HuH-7.5 (cell line): ENCODE measurements around the gene PRDM15.

Source experiments
- DNase-seq: peaks from one replicate; pipeline ENCODE4 v3.0.0; 2011; ENCODE audit warnings: low spot score

Gene PRDM15

DNA sequence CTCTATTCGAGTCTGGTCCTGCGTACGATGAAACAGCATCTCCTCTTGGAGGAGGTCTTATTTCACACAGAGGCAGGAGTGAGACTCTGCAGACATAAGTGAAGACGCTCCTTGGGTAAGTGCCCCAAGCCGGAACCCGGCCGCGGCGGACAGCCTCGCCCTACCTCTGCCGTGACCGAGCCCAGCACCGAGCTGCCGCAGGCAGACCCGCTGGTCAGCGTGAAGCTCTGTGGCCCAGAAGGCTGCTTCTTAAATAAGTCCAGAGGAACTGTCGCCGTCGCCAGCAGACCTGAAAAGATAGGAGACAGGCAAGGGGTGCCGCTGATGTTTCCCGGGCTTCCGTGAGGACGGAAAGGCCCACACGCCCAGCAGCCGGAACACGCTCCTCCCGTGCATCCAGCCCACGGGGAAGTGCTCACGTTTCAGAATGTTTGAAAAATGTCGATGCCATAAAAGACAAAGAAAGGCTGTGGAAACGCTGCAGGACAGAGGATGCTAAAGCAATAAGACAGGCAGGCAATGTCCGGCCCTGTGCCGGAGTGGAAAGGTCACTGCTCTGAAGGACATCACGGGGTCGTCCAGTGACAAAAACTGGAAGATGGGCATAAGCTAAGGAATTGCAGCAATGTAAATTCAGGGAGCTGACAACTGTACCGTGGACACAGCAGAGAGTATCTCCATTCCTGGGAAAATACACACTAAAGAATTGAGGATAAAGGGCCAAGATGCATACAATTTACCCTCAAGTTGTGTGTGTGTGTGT, 28.5 kb upstream of the PRDM15 start:
- DNase-seq, result no peak

DNA sequence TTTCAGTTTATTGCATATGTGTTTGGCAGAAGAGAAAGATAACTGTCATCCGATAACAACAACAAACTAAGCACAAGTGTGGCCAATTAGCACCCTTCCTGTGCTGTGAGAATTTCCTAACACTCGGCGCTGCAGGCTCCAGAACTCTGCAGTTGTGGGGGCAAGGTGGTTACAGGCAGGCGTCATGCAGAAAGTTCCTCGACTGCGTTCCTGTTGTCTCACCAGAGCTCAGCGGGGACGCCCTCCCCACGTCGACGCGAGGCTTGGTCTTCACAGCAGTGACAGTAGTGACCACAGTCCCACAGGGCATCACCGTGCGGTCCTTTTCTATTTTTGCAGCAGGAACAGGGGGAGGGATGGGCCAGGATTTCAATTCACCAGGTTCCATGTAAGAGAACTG, 27.6 kb upstream of the PRDM15 start:
- no peak for DNase-seq

DNA sequence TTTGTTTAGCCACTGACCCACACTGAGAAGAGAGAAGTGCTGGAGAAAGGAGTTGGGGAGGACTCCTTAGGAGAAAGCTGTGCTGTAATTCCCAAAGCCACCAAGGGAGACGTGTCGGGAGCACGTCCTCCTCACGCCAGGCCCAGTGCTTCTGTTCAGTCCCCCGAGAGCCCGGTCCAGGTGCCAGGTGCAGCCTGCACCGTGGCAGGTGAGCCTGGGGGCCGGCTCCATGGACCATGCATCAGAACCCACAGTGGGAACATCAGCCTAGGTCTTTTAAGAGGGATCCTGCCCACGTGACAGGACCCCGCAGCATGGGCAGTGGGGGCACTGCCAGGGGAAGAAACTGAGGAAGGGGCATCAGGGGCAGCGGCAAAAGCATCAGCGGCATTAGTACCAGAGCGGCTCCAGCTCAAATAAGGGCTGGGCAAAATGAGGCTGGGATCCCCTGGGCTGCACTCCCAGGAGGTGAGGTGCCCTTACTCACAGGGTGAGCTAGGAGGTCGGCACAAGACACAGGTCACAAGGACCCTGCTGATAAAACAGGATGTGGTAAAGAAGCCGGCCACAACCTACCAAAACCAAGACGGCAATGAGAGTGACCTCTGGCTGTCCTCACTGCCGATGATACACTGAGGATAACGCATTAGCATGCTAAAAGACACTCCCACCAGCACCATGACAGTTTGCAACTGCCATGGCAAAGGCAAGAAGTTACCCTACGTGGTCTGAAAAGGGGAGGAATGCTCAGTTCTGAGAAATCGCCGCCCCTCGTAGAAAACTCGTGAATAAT, 24.6 kb upstream of the PRDM15 start:
- DNase-seq, result no peak

GRCh38 chr21:41902946-41903345, 23.8 kb upstream of the PRDM15 start:
- no peak for DNase-seq

- DNase-seq, result no peak
These were observed 22.6 kb upstream of the PRDM15 start for GRCh38 chr21:41901782-41902181.

DNA sequence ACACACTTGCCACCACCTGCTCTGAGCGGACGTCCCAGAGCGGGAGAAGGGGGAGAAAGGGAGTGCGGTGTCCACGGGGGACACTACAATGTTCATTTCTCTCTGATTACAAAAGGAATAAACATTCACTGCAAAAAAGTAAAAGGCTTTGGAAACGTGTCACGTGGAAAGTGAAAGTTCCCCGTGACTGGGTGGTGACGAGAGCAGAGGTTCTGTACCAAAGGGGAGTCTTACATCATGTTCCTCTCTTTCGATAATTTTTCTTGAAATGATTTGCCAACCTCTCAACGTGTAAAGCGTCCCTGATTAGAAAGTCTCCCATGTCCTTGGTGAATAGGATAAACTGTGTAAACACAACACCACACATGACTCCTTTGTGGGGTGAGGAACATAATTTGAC, 22.0 kb upstream of the PRDM15 start:
- no peak for DNase-seq

GRCh38 chr21:41900401-41900800, 21.3 kb upstream of the PRDM15 start:
- no peak for DNase-seq

GRCh38 chr21:41899426-41900202, 20.5 kb upstream of the PRDM15 start:
- no peak for DNase-seq

DNA sequence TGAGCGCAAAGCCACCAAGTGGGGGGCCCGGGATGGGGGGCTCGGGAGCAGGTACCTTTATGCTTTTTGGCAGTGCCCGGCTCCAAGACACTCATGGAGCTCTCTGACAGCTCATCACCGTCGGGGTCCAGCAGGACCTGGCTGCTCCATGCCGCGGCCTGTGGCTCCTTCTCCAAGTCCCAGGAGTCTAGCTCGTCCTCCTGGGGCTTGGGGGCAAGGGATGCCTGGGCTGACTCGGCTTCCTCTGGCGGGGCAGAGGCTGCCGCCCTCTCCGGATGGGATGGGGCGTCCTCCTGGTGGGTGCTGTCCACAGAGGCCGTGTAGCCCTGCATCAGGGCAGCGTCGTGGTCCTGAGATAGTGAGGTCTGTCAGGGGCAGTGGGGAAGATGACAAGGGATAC, 19.9 kb upstream of the PRDM15 start:
- DNase-seq, result no peak

GRCh38 chr21:41897700-41898099, 18.6 kb upstream of the PRDM15 start:
- no peak for DNase-seq

- no peak for DNase-seq
These were observed 18.0 kb upstream of the PRDM15 start for GRCh38 chr21:41897047-41897669.

DNA sequence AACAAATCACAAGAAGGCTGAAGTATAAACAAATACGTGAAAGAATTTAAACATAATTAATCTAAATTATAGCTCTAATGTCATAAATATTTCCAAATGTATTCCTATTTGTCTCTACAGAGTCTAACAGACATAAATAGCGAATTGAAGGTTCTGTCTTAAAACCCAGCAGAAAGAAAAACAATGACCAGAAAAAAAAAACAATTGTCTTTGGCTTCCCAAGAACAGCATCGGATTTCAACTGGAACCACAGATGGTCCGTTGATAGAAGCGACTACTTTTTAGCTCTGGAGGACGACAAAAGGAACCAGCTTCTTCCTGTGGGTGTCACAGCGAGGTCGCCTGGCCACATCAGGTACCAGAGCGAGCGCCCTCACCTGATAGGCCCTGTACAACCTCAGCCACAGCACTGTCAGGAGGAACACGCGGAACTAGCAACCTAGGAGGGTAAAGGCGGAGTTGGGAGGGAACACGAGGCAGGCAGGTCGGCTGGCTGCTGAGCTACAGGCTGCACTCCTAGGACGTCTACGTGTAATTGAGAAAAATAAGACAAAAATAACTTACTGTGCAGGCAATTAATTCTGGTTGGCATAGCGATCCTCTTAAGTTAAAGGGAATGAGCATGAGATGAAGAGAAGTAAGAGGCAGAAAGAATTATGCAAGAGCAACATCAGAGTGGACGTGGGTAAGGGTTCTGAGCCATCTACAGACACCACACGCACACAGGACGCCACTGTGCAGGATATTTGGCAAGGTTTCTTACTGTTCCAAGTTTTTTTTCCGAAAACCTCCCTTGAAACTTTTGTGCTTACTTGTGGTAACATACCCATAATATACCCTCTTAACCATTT, 16.7 kb upstream of the PRDM15 start:
- no peak for DNase-seq

DNA sequence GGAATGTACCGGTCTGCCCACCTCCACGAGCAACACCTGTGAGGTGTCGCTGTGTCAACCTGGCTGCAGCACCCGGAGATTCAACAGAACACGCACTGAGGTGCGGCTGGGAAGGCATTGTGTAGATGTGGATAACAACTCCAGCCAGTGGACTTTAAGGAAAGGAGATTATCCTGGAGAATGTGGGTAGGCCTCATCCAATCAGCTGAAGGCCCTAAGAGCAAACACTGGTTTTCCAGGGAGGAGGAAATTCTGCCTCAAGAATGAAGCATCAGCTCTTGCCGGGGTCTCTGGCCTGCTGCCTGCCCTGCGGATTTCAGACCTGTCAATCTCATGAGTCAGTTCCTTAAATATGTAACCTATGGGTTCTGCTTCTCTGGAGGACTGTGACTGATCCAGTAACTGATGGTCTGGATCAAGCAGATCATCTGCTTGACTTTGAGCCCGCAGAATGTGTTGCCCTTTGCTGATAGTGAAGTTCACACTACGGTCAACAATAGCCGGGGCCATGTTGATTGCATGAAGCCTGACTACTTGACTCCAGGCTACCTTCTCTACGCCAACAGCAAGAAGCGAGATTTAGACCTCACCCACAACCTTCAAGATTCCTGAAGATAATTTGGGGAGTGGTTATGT, 15.9 kb upstream of the PRDM15 start:
- DNase-seq, result no peak

GRCh38 chr21:41894511-41894910, 15.4 kb upstream of the PRDM15 start:
- DNase-seq, result no peak

DNA sequence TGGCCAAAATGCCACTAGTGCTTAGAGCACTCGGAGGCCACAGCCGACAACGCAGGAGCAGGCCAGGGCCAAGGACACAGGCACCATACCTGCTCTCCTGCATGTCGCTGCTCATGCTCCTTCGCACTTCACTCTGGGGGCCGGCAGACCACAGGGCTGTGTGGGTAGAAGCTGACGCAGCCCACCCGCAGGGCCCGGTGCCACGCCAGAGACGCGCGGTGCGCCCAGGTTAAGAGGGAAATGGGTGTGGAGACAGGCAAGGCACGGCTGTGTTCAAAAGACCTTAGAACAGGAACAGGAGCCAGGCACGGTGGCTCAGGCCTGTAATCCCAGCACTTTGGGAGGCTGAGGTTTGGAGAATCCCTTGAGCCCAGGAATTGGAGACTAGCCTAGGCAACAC, 13.6 kb upstream of the PRDM15 start:
- DNase-seq, result no peak

DNA sequence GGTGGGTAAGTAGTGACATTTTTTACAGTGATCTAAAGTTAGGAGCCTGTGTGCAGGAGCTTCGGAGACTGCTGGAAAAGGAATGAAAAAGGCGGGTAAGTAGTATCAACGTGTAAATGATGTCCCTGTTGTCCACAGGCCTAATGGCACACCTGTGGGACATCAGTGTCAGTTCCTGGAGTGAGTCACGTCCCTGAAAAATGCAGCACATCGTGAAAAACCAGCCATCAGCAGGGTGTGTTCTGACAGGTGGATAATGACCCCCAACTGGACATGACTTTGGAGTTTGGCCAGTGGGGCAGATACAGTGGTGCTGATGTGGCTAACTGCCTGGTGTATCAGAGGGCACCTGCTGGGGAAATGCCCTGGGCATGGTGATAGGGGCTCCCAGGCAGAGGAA, 12.0 kb upstream of the PRDM15 start:
- DNase-seq, result no peak

DNA sequence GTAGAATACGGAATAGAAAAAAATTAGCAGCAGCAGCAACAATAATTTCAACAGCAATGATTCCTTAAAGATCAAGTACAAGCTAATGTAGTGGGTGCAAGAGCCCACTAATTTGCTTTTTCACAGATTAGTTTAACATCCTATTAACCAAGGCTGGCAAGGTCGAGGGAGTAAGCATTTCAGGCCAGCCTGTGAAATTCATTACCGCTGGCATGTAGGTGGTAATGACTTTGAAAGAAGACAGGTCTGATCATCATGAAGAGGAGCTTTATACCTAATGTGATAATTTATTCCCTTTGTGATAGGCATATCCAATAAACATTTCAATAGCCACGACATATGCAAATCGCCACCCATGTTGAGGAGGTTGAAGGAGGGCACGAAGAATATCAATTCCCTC, 11.2 kb upstream of the PRDM15 start:
- DNase-seq, result no peak

DNA sequence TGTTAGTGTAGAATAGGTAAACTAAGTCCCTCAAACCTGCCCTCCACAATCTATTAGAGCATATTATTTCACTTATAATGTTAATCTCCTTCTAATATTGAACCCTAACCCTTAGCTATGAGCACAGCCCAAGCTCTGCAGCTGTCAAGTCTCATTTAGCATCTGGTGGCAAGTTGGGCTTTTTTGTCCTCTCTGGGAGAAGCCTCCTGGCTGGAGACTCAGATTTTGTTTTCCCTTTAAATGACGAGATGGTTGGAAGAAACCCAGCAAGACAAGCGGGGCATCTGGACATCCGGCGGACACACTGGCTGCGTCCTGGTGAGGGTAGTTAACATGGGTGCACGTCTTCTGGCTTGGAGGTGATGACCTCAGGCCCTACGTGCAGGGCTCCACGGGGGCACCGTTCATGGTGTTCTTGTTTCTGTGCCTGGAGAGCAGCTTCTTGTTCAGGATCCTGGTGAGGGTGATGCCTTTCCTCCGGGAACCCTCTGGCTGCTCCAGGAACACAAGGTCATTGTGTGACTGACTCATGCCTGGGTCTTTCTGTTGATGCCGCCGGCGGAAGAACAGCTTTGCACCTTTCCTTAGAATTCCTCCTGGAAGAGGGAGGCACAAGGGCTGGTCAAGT, 9.7 kb upstream of the PRDM15 start:
- no peak for DNase-seq

- no peak for DNase-seq
These were observed 8.5 kb upstream of the PRDM15 start for GRCh38 chr21:41887667-41888066.

GRCh38 chr21:41886328-41886727, 7.2 kb upstream of the PRDM15 start:
- no peak for DNase-seq
